Mononuclear cell (primary cell): ENCODE results near the gene PAX2. TPM values are rescaled to one million over a fixed set of nuclear protein-coding genes. Genes with fewer than 3 reads are reported as not detected.

Experiments
- H3K27me3 ChIP-seq: 2 replicates; pipeline ENCODE4 v1.6.0; 2011; ENCODE audit warnings: low read length, control low read depth; ENCODE audit not compliant: insufficient read depth
- H3K4me1 ChIP-seq: 2 replicates; pipeline ENCODE4 v1.5.1; 2011; ENCODE audit warnings: mild to moderate bottlenecking, low read length, control low read depth; ENCODE audit not compliant: insufficient read depth
- H3K4me3 ChIP-seq: 2 replicates; pipeline ENCODE4 v1.5.1; 2011; ENCODE audit warnings: mild to moderate bottlenecking, low read length, moderate library complexity
- H3K9me3 ChIP-seq: 2 replicates; pipeline ENCODE4 v1.5.1; 2011; ENCODE audit warnings: low read depth, mild to moderate bottlenecking, control low read depth, low read length
- total RNA-seq: library from RNA; depleted of rRNA; stranded (reverse); fragments of >200 nt; gene quantifications from one replicate; pipeline ENCODE4 v1.2.3, GENCODE V29; 2012

The PAX2 gene
- total RNA-seq, 1 donor: not detected

DNA sequence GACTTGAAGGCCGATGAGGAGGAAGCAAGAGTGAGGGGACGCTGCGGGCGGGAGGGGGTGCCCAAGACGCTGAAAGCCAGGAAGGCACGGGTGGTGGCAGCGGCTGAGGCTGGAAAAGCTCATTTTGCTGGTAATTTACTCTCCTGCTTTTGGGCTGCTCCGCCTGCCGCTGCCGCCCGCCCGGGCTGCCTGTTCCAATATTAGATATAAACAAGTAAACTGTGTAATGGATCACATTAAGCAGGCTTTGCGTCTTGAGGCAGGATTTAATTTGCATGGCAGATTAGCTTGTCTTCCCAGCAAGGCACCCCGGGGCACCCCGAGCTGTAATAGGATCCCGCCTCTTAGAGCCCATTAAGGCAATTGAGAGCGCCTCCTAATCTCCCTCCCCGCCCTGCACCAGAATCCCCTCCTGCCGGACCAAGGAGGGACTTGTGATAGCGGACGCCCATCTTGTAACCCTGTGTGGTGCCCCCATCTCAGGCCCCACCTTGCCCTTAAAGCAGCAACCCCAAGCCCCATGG is 121.3 kb downstream of the PAX2 start:
- Histone ChIP-seq H3K9me3 (no peaks in the 10 kb centered on the region), H3K4me1 (no peaks in the 10 kb centered on the region), H3K4me3 (no peak overlapping the region), H3K27me3 (peaks cover 10% of the 10 kb centered on the region)

DNA sequence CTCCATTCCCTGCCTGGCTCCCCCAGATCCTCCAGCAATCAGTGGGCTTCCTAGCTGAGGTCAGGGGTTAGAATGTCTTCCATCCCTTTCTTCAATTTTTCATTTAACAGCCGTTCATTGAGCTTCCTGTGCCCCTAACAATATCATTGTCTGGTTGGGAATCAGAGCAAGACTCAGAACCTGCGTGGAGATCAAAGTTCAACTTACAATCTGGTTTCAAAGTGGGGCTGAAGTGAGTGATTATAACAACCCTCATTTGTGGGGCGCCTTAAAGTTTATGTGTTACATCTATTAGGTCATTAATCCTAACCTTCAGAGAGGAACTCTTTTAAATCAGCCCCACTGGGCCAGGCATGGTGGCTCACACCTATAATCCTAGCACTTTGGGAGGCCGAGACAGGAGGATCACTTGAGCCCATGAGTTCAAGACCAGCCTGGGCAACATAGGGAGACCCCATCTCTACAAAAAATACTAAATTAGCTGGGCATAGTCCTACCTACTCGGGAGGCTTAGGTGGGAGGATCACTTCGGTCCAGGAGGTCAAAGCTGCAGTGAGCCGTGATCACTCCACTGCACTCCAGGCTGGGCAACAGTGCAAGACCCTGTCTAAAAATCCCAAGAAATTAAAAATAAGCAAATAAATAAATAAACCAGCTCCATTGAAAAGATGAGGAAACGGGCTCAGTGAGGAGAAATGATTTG is 122.0 kb downstream of the PAX2 start:
- Histone ChIP-seq H3K4me3 (no peak overlapping the region), H3K4me1 (no peaks in the 10 kb centered on the region), H3K27me3 (peaks cover 10% of the 10 kb centered on the region), H3K9me3 (no peaks in the 10 kb centered on the region)

DNA sequence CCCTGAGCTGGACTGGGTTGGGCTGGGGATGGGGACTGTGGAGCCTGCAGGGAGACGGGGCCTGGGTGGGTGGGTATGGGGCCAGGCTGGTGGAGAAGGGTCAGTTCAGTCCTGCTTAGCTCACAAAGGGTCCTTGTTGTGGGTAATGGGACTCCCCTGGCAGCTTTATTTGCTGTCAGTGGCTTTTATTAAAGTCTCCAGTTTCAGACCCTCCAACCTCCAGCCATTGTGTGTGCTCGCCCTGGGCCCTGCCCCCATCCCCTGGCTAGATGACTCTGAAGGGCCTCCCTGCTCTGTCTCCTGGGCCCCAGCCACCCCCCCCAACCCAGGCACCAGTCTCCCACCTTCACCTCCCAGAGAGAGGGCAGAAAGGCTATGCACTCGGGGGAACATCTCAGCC is 123.0 kb downstream of the PAX2 start:
- H3K4me3 ChIP-seq: no peak overlapping the region
- no peaks in the 10 kb centered on the region for H3K9me3 ChIP-seq
- no peaks in the 10 kb centered on the region for H3K4me1 ChIP-seq
- H3K27me3 ChIP-seq: peaks cover 10% of the 10 kb centered on the region

DNA sequence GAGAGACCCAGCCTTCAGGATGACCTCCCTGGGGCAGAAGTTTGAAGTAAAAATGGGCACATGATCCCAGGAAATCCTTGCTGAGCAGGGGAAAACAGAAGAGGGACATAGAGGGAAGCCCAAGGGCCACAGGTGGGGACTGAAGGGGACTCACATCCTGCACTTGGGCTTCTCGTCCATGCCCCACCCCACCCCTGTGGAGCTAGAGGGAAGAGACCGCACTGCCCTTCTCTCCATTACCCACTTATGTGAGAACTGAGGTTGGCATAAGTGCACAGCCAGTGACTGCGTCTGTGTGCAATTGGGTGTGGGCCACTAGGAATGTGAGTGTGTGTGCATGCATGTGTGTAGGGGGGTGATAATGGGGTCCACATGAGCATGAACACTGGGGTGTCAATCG is 124.0 kb downstream of the PAX2 start:
- Histone ChIP-seq H3K4me1 (no peaks in the 10 kb centered on the region), H3K4me3 (no peak overlapping the region), H3K9me3 (no peaks in the 10 kb centered on the region), H3K27me3 (peaks cover 10% of the 10 kb centered on the region)

DNA sequence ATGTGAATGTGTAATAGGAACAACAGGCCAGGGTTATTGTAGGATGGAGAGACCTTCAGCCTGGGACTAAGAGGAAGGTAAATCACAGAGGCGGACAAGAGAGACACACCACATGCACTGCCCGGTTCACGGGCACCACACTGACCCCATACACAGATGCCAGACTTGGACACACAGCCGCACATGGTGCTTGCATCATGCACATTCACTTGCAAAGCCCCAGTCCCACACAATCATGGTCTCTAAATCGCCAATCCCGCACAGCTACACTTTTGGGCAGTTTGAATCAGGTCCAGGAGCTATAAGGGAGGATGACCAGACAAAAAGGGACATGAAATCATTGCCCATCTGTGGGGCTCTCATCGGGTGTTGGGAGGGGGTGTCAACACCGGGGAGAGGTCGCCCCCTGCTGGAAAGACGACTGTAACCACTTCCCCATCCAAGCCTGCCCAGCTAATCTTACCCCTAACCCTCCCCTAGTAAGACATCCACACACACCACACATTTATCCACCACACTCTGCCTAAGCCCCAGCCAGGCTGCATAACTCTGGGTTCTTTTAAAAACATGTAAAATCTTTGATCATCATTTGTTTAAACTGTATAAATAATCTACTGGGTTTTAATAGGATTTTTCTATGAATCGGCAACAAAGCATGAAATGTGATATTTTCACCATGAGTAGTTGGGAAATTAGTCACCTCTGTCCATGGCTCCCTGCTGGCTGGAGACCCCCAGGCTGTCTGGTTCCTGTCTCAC is 126.8 kb downstream of the PAX2 start:
- no peak overlapping the region for H3K4me3 ChIP-seq
- H3K4me1 ChIP-seq: no peaks in the 10 kb centered on the region
- peaks cover 3% of the 10 kb centered on the region for H3K27me3 ChIP-seq
- H3K9me3 ChIP-seq: no peaks in the 10 kb centered on the region

DNA sequence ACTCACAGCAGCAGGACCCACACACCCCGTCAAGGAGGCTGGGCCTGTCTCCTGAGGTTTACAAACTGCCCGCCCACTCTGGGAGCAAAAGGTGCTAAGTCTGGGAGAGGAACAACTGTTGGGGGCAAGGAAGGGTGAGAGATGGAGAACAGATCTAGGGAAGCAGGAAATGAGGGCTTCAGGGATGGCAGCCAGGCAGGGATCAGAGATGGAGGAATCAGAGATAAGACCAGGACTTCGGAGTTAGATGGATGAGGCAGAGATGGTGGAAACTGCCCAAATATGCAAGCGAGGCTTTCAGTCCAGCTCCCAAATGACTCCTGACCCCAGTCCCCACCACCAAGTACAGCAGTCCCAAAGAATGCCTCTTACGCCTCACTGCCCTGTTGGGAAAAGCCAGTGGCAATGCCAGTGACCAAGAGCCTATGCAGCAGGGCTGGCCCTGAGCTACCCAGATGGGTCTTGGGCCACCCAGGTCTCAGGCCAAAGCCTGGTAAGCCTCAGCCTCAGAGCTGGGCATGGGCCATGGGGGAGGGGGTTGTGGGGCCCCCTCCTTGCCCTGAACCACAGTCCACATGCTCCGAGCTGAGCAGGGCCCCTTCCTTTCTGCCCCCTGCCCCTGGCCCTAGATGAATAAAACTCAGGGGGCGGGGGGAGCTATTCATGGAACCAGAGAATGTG is 127.9 kb downstream of the PAX2 start:
- H3K4me3 ChIP-seq: no peak overlapping the region
- H3K9me3 ChIP-seq: no peaks in the 10 kb centered on the region
- H3K27me3 ChIP-seq: no peaks in the 10 kb centered on the region
- no peaks in the 10 kb centered on the region for H3K4me1 ChIP-seq

DNA sequence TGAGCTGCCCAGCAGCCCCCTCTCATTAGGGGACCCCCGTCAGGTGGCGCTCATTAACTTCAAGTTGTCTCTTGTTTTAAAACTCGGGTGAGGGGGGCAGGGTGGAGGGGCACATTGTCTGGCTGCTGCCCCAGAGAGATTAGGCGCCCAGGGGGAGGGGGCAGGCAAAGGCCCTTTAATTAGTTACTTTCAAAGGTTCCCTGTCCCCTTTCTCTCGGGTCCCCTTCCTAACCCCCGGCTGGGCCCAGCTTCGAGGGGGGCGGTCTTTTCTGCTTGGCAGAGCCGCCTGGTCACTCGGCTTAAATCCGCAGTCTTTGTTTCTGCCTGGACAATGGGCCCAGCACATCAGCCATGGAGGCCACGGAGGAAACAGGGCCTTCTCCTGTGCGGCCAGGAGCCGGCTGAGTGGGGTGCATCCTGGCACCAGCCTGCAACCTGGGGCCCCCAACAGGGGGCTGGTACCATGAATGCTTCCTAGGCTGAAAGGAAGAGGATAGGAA is 128.5 kb downstream of the PAX2 start:
- H3K9me3 ChIP-seq: no peaks in the 10 kb centered on the region

DNA sequence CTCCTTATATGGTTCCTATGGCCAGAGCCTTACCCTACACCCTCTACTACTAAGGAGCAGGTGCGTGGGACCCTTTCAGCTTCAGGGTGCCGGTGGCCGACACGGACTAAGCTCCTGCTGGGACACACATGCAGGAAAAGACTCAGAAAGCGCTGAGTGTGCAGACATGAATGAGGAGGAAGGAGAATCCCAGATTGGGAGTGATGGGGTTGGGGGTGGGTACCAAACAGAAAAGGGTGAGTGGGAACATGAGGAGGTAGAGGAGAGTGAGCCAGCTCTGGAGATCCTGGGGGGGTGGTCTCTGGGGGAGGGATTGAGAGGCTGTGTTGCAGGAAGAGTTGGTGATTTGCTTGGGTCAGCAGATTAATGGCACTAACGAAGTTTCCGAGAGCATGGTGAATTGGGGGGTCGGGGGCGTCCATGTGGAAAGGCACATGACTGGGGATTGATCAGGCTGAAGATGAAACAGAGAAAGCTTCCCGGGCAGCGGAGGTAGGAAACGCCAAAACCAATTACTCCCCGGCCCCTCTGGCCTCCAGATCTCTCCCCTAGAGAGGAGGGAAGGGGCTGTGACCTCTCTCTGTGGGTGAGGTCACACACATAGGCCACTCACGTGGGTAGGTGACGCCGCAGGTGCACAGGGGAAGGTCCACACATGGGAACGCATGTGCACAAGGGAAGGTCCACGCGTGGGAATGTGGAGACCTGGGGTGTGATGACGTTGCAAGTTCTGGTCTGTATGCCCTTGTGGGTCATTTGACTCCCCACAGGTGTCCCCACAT is 129.5 kb downstream of the PAX2 start:
- Histone ChIP-seq H3K4me1 (no peaks in the 10 kb centered on the region), H3K9me3 (no peaks in the 10 kb centered on the region), H3K27me3 (no peaks in the 10 kb centered on the region)

More for the DNA sequence above, 128.5 kb downstream of the PAX2 start:
- Histone ChIP-seq H3K27me3 (no peaks in the 10 kb centered on the region), H3K4me1 (no peaks in the 10 kb centered on the region), H3K4me3 (no peak overlapping the region)

DNA sequence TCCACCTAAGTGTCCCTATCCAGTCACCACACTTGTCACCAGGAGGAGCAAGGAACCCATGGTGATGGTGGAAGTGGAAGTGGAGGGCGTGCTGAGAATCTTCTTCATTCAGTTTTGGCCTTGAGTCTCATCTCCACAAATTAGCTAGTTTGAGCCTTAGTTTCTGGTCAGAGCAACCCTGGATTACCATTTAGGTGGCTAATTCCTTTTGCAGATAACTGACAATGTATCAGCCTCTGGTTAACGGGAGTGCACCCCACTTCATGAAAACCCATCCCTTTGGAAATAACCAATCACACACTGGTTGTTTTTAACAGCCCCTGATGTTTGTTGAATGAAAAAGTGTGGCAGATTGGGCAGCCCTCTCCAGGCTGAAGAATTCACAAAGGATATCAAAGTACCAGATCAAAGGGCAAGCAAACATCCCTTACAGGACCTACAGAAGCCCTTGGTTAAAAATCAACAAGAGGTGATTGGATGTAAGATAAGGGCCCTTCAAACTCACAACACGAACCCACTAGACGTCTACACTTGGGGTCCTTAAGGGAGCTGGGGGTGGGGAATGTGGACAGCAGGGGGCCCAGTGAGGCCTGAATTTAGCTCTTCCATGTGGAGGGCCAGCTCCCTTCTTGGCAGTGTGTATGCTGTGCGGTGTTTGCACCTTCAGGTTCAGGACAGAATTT is 130.2 kb downstream of the PAX2 start:
- Histone ChIP-seq H3K4me3 (no peak overlapping the region), H3K4me1 (no peaks in the 10 kb centered on the region), H3K27me3 (no peaks in the 10 kb centered on the region), H3K9me3 (no peaks in the 10 kb centered on the region)

More for the DNA sequence above, 129.5 kb downstream of the PAX2 start:
- no peak overlapping the region for H3K4me3 ChIP-seq

DNA sequence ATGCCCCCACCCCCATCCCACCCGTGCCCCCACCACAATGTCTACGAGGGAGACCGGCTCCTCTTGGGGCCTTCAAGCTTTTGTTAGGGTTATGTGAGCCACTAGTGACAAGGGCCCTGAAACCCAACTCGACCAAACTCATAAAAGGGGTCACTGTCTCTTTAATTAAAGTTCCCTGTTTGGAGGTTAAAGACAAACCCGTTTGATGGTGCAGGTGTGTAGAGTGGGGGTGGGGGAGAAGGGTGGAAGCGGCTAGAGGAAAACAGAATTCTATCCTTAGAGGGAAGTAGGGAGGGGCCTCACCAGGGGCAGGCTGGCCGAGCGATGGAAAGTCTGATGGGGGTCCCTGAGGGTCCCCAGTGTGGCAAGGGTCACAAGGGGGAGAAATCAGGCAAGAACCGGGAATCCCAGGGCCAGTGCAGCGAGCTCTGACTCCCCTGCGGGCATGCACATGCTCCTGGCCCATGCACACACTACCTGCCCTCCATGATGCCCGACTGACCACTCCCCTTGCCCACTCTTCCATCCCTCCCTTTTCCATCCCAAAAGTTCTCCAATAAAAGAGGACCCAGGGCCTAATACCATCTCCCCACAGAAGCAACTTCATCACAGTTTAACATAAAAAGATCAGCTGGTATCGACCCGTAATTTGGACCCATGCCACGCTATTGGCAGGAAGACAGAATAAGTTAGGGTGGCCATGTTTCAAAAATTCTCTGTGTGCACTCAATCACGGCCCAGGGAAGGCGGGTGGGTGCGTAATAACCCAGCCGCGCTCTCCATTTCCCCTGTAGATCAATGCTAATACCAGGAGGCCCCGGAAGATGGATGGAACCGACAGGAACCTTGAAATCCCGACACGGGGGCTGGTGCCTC is 131.4 kb downstream of the PAX2 start:
- no peaks in the 10 kb centered on the region for H3K27me3 ChIP-seq
- no peaks in the 10 kb centered on the region for H3K9me3 ChIP-seq
- H3K4me3 ChIP-seq: no peak overlapping the region
- no peaks in the 10 kb centered on the region for H3K4me1 ChIP-seq

DNA sequence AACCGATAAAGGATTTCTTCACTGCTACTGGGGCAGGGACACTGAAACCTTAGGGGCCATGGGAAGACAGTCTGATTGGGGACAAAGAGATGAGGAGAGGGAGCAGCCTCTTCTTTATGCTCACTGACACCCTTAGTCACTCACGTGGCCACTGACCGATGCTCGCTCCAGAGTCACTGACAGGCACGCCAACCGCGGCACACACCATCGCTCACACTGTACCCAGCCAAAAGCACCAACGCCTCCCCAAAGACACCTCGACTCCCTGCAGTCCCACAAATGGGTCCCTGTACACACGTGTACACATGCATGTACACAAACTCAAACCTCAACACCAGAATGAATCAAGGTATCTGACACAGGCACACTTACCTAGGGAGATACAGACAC is 132.1 kb downstream of the PAX2 start:
- Histone ChIP-seq H3K9me3 (no peaks in the 10 kb centered on the region), H3K4me1 (no peaks in the 10 kb centered on the region)

DNA sequence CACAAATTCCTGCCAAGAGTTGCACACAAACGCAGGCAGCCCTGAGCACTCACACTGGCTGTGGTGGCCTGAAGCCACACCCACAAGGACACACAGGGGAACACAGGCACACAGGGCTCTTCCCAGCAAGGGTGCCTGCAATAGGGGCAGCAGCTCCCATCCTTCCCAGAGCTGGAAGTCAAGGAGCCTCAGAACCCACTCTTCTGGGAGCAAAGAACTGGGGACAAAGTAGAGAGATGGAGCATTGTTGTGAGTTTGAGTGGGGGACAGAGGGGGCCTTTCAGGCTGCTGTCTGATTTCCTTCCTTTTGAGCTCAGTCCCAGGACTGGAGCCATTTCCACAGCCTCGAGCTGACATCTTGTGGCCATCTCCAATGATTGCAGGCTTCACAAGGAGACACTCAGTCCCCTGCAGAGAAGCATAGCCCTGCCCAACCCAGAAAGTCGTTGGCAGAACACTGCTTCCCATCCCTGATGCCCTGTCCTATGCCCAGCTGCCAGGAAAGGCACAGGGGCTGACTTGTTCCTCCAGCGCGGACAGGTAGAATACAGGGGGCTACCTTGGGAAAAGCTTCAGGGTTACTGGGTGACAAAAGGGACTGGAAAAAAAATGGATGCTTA is 133.0 kb downstream of the PAX2 start:
- Histone ChIP-seq H3K9me3 (no peaks in the 10 kb centered on the region), H3K4me1 (no peaks in the 10 kb centered on the region), H3K4me3 (no peak overlapping the region)

More for the DNA sequence above, 132.1 kb downstream of the PAX2 start:
- H3K4me3 ChIP-seq: no peak overlapping the region
- H3K27me3 ChIP-seq: no peaks in the 10 kb centered on the region

More for the DNA sequence above, 133.0 kb downstream of the PAX2 start:
- no peaks in the 10 kb centered on the region for H3K27me3 ChIP-seq
